ENCODE data around the gene INAFM1.

Gene INAFM1

GRCh38 chr19:47310323-47310722 lies 35.6 kb downstream of the INAFM1 start:
- no peak for DNase-seq (ENCODE audit: low spot score)

GRCh38 chr19:47310819-47311218 lies 36.1 kb downstream of the INAFM1 start:
- no peak for DNase-seq (ENCODE audit: low spot score)

DNA sequence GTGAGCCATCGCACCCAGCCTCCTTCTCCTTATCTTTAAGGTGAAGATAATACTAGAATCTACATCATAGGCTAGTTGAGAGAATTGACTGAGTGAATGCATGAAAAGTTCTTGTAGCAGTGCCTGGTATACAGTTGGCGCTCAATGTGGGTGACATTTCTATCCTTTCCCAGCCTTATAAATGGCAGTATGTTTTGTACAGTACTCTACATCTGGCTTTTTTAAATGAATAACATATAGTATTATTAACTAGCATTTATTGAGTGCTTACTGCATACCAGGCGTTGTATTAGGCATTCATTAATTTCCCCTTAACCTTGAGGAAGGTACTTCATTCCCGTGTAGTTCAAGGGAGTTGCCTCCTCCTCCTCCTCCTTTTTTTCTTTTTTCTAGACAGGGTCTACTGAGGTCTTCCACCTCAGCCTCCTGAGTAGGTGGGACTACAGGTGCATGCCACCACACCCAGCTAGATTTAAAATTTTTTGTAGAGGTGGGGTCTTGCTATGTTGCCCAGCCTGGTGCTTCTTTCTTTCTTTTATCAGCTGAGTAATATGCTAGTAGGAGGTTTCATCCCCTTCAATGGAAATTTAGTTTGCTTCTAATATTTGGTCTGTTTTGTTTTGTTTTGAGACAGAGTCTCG lies 37.8 kb downstream of the INAFM1 start:
- no peak for DNase-seq (ENCODE audit: low spot score)

DNA sequence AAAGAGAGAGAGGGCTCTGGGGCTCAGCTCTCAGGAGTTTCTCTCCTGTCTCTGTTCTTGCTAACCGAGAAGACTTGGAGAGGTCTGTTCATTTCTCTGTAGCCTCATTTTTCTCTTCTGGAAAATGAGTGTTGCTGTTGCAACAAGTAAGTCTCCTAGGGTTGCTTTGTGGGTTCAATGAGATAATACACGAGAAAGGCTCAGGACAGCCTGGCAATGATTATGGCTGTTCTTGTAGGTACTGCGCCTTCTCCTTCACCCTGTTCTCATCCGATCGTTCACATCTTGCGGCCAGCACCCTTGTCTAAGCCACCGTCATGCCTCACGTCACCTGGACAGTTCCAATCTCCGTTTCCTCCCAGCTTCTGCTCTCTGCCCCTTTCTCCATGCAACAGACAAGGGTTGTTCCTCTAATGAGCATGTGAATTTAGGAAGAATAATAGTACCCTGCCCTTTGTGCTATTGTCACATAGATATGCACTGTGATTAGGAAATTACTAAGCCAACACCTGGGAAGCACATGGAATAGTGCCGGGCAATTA lies 39.1 kb downstream of the INAFM1 start:
- no peak for DNase-seq (ENCODE audit: low spot score)

DNA sequence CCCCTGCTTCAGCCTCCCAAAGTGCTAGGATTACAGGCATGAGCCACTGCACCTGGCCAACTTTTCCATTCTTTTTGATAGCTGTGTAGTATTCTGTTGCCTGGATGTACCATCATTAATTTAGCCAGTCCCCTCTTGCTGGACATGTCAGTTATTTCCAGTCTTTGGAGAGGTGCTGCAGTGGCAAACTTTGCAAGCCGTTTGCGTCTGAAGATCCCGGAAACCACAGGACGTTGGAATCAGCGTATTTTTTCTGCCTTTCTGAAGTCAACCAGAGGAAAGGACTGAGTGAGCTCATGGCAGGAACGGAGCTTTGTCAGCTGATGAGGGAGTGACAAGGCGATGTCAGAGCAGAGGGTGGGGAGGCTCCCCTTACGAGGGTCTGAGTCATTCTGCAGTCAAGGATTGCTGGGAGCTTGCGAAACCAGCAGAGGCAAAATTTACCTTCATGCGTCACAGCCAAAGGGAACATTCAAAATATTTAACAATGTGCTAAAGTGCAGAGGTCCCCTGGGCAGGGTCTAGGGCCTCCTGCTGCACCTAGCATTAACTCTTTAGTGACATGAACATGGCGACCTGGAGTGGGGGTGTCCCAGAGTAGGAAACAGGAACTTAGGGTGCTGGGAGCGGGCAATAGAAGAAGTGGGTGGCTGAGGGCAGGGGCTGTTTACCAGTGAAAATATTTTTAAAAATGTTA lies 40.6 kb downstream of the INAFM1 start:
- no peak for DNase-seq (ENCODE audit: low spot score)

GRCh38 chr19:47316513-47316912 lies 41.8 kb downstream of the INAFM1 start:
- no peak for DNase-seq (ENCODE audit: low spot score)

- DNase-seq (ENCODE audit: low spot score), result no peak
Observed at GRCh38 chr19:47319923-47320871, 45.5 kb downstream of the INAFM1 start.

GRCh38 chr19:47321630-47322029 lies 46.9 kb downstream of the INAFM1 start:
- no peak for DNase-seq (ENCODE audit: low spot score)

GRCh38 chr19:47322058-47322457 lies 47.4 kb downstream of the INAFM1 start:
- DNase-seq (ENCODE audit: low spot score), result no peak

GRCh38 chr19:47323409-47323808 lies 48.7 kb downstream of the INAFM1 start:
- DNase-seq (ENCODE audit: low spot score), result no peak

DNA sequence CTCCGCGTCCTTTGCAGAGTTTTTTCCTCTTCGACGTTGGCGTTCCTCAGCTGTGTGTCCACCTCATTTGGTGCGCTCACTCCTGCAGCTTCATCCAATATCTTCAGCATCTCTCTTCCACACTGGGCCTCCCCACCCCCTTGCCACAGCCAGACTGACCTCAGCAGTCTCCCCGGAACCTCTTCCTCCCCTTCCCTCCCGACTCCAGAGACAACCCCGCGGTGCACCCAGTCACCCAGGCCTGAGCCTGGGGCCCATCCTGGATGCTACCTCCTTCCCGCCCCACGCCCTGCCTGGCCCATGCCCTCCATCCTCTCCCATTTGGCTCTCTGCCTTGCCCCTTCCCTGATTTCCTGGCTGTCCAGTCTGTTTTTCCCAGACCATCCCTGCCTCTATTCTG lies 49.2 kb downstream of the INAFM1 start:
- no peak for DNase-seq (ENCODE audit: low spot score)

GRCh38 chr19:47324502-47324901 lies 49.8 kb downstream of the INAFM1 start:
- no peak for DNase-seq (ENCODE audit: low spot score)
